LNCAP (cell line): ENCODE results near the gene MAGI2.

Experiments
- CTCF ChIP-seq: fragments of 450-650 bp; IDR thresholded peaks from 2 replicates; pipeline ENCODE4 v1.5.1; 2017; ENCODE audit warnings: mild to moderate bottlenecking

Gene MAGI2

GRCh38 chr7:78178319-78178718 is 1275.1 kb downstream of the MAGI2 start:
- TF ChIP-seq CTCF: no peak

DNA sequence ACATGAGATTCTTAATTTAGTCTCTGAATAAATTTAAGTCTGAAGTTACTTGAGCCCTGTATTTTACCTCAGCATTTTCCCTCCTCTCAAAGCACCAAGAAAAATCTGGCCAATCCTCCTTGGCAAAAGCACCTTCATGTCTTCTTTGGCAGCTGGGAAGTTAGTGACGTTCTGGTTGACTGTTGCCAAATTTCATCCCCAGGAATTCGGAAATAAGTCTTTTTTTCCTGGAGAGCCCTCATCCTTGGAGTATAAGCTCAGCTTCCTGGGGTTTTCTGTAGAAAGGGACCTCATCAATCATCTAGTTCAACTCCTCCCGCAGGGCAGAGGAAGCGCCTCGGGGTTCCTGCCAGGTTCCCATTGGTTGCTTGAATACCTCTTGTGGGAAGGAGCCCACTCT is 1277.3 kb downstream of the MAGI2 start:
- TF ChIP-seq CTCF: no peak

- TF ChIP-seq CTCF: no peak
These were observed 1278.0 kb downstream of the MAGI2 start for GRCh38 chr7:78175330-78176100.

DNA sequence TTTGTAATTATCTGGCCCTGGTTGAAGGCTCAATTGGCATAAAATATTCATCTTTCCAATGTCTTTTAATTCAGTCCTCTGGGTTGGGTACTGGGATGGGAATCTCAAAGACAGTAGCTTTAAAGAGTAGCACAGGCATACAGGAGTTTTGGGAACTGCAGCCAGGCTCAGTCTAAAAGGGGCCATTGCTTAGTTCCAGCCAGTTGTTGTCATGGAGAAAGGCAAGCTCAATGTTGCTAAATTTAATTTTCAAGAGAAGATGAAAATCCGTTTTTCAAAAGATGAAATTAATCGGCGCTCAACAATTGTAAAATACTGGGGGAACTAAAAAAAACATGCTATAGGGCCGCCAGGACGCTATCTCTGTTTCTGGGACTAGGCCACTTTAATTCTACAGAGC is 1279.8 kb downstream of the MAGI2 start:
- no peak for TF ChIP-seq CTCF

DNA sequence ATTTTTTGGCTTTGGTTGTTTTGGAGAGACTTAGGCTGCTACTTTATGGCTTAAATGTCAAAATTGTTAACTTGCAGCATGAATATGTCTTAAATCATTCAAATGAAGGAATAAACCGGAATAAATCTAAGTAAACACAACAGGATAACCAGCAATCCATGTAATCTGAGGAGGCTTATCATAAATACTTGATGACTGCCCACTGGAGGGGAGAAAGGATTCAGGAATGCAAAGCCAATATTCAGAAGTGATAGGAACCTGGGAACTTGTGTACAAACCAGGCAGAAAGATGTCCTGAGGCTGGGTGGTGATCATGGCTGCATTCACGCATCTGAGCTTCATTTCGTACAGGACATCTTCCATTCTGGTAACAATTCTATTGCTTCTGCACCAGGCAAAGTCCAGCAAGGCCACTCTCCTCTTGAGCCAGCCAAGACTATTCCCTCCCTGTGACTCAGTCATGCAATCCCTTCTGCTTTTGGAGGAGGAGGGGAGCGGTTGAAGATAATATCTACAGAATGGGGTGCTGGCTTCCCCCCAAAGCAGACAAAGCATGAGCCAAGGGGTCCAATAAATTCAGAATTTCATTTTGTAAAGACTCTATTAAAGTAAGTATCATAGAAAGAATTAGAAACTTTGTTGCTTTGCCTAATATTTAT is 1280.4 kb downstream of the MAGI2 start:
- no peak for TF ChIP-seq CTCF

GRCh38 chr7:78172267-78172757 is 1281.2 kb downstream of the MAGI2 start:
- TF ChIP-seq CTCF: no peak

- no peak for TF ChIP-seq CTCF
These were observed 1282.1 kb downstream of the MAGI2 start for GRCh38 chr7:78171398-78171797.
